NCI-H2029 treated with DMSO at 0.1 percent for 48 hours (cell line): Measurements from ENCODE around the gene NECTIN1.
A peak's percentile ranks its signal among the peaks of the same experiment; 100 is the strongest.

Source experiments
- DNase-seq: peaks from one replicate; lab custom pipeline; 2025; lab: John Stamatoyannopoulos, UW

The NECTIN1 gene

GRCh38 chr11:119692540-119692820 lies 36.5 kb downstream of the NECTIN1 start:
- no peak for DNase-seq

- DNase-seq, result no peak
These were observed 37.1 kb downstream of the NECTIN1 start for GRCh38 chr11:119691701-119692539.

- DNase-seq, result no peak
These were observed 37.9 kb downstream of the NECTIN1 start for GRCh38 chr11:119691020-119691666.

- no peak for DNase-seq
These were observed 39.7 kb downstream of the NECTIN1 start for GRCh38 chr11:119689302-119689701.

- no peak for DNase-seq
These were observed 40.6 kb downstream of the NECTIN1 start for GRCh38 chr11:119688356-119688755.

GRCh38 chr11:119687373-119688046 lies 41.5 kb downstream of the NECTIN1 start:
- DNase-seq, result no peak

- DNase-seq, result no peak
These were observed 42.7 kb downstream of the NECTIN1 start for GRCh38 chr11:119686177-119686882.

GRCh38 chr11:119685111-119685746 lies 43.8 kb downstream of the NECTIN1 start:
- no peak for DNase-seq

GRCh38 chr11:119684361-119685110 lies 44.5 kb downstream of the NECTIN1 start:
- no peak for DNase-seq

- no peak for DNase-seq
These were observed 45.2 kb downstream of the NECTIN1 start for GRCh38 chr11:119683783-119684182.

- no peak for DNase-seq
These were observed 47.6 kb downstream of the NECTIN1 start for GRCh38 chr11:119681361-119681910.

- DNase-seq, result peak; percentile 6
These were observed 48.2 kb downstream of the NECTIN1 start for GRCh38 chr11:119680541-119681360.

GRCh38 chr11:119679346-119679745 lies 49.7 kb downstream of the NECTIN1 start:
- DNase-seq, result no peak

- DNase-seq, result no peak
These were observed 50.6 kb downstream of the NECTIN1 start for GRCh38 chr11:119678351-119678750.

- no peak for DNase-seq
These were observed 51.2 kb downstream of the NECTIN1 start for GRCh38 chr11:119677840-119678239.

GRCh38 chr11:119676461-119677020 lies 52.5 kb downstream of the NECTIN1 start:
- DNase-seq, result no peak

GRCh38 chr11:119673759-119674336 lies 55.2 kb downstream of the NECTIN1 start:
- no peak for DNase-seq

- DNase-seq, result no peak
These were observed 55.8 kb downstream of the NECTIN1 start for GRCh38 chr11:119673052-119673758.

- DNase-seq, result no peak
These were observed 56.4 kb downstream of the NECTIN1 start for GRCh38 chr11:119672597-119672996.
